Stimulated activated CD4-positive, alpha-beta T cell treated with anti-CD3 and anti-CD28 coated beads, Interleukin-15, amount 100 ng/mL, for 1 hour (primary cell): Measurements from ENCODE around the gene GPD1.
"Not testable (repeated sequence)": the region's sequence is repeated elsewhere in the genome, so short reads cannot be mapped to it uniquely, and the experiment has no call there.

Experiments
- DNase-seq, 2 donors: peaks; one replicate each; pipeline ENCODE4 v3.0.0-alpha.2; 2020; ENCODE audit warnings: low read depth in 1 of 2, low spot score in 1 of 2

The GPD1 gene

GRCh38 chr12:50073206-50073605 lies 30.6 kb upstream of the GPD1 start:
- no peak for DNase-seq

GRCh38 chr12:50073712-50074111 lies 30.1 kb upstream of the GPD1 start:
- DNase-seq: no peak

GRCh38 chr12:50074936-50075807 lies 28.6 kb upstream of the GPD1 start:
- peak; percentile 61 to 74 for DNase-seq

GRCh38 chr12:50075808-50076170 lies 28.0 kb upstream of the GPD1 start:
- no peak for DNase-seq

GRCh38 chr12:50077099-50077498 lies 26.7 kb upstream of the GPD1 start:
- no peak for DNase-seq

- no peak for DNase-seq
These were observed 25.5 kb upstream of the GPD1 start for GRCh38 chr12:50078281-50078680.

- no peak for DNase-seq
These were observed 24.0 kb upstream of the GPD1 start for GRCh38 chr12:50079771-50080170.

- DNase-seq: no peak
These were observed 22.6 kb upstream of the GPD1 start for GRCh38 chr12:50081096-50081808.

- DNase-seq: no peak
These were observed 21.2 kb upstream of the GPD1 start for GRCh38 chr12:50082644-50083043.

GRCh38 chr12:50083301-50083700 lies 20.5 kb upstream of the GPD1 start:
- no peak for DNase-seq

GRCh38 chr12:50084409-50084774 lies 19.4 kb upstream of the GPD1 start:
- DNase-seq: not testable (repeated sequence)

GRCh38 chr12:50084775-50085614 lies 18.8 kb upstream of the GPD1 start, which contains the start of gene SMARCD1:
TSS of gene SMARCD1 (plus strand) at chr12:50085342. CDS start at chr12:50085370, 28 bp downstream.
- DNase-seq: peak; percentile 75 to 77

GRCh38 chr12:50085615-50086072 lies 18.2 kb upstream of the GPD1 start:
- no peak for DNase-seq

GRCh38 chr12:50086148-50086547 lies 17.7 kb upstream of the GPD1 start:
- no peak for DNase-seq

- DNase-seq: no peak
These were observed 16.7 kb upstream of the GPD1 start for GRCh38 chr12:50087151-50087550.

- DNase-seq: no peak
These were observed 15.8 kb upstream of the GPD1 start for GRCh38 chr12:50087995-50088394.

GRCh38 chr12:50088577-50089335 lies 15.1 kb upstream of the GPD1 start:
- DNase-seq: no peak

GRCh38 chr12:50089730-50090129 lies 14.1 kb upstream of the GPD1 start:
- DNase-seq: no peak

- no peak for DNase-seq
These were observed 13.4 kb upstream of the GPD1 start for GRCh38 chr12:50090391-50090790.

- DNase-seq: no peak
These were observed 5.9 kb upstream of the GPD1 start for GRCh38 chr12:50097952-50098351.
